Omental fat pad (tissue), 4 donors: Measurements from ENCODE around the gene ADCY10. TPM values are rescaled to one million over a fixed set of nuclear protein-coding genes. Genes with fewer than 3 reads are reported as not detected.

Source experiments
- ATAC-seq: fragments of 150-250 bp; one replicate; pipeline ENCODE4 v1.9.1; 2016; ENCODE audit warnings: mild to moderate bottlenecking, moderate library complexity; ENCODE audit not compliant: low FRiP score
- DNase-seq: peaks from one replicate; pipeline ENCODE4 v3.0.0-alpha.2; 2019; ENCODE audit warnings: low spot score
- total RNA-seq, 4 donors: library from RNA; depleted of rRNA; stranded (reverse); fragments of >200 nt; gene quantifications; one replicate each; pipeline ENCODE4 v1.1.0, GENCODE V29; 2016
- TF ChIP-seq, protein P1 (sequence below), 3 donors: fragments of 450-650 bp; IDR thresholded peaks; one replicate each; pipeline ENCODE4 v1.5.1; 2016 to 2017; ENCODE audit warnings: antibody characterized with exemption in 3 of 3, mild to moderate bottlenecking in 3 of 3, moderate library complexity in 2 of 3

The ADCY10 gene
- total RNA-seq, 4 donors from 2014 or later, result 0.32 to 1.0 (median 0.75) TPM; not detected in 1

DNA sequence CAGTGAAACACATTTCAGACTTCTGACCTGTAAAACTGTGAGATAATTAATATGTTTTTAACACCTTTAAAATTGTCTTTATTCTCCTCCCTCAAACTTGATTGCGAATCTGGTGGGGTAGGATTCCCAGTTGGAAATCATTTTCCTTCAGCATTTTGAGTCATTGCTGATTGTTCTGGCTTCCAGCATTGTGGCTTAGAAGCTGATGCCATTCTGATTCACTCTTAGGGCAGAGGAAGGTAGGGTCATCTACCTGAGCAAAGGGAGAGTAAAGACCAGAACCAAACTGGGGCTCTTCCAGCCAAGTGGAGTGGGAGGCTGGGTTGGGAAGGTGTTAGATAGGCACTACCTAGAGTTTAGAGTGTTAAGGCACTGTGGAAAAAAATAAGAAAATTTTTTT lies 131.0 kb downstream of the ADCY10 start:
- TF ChIP-seq, protein P1, sequence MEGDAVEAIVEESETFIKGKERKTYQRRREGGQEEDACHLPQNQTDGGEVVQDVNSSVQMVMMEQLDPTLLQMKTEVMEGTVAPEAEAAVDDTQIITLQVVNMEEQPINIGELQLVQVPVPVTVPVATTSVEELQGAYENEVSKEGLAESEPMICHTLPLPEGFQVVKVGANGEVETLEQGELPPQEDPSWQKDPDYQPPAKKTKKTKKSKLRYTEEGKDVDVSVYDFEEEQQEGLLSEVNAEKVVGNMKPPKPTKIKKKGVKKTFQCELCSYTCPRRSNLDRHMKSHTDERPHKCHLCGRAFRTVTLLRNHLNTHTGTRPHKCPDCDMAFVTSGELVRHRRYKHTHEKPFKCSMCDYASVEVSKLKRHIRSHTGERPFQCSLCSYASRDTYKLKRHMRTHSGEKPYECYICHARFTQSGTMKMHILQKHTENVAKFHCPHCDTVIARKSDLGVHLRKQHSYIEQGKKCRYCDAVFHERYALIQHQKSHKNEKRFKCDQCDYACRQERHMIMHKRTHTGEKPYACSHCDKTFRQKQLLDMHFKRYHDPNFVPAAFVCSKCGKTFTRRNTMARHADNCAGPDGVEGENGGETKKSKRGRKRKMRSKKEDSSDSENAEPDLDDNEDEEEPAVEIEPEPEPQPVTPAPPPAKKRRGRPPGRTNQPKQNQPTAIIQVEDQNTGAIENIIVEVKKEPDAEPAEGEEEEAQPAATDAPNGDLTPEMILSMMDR (IDR thresholded peaks at IDR 0.05), result no peak
- DNase-seq (no peak), ATAC-seq (no peak)

DNA sequence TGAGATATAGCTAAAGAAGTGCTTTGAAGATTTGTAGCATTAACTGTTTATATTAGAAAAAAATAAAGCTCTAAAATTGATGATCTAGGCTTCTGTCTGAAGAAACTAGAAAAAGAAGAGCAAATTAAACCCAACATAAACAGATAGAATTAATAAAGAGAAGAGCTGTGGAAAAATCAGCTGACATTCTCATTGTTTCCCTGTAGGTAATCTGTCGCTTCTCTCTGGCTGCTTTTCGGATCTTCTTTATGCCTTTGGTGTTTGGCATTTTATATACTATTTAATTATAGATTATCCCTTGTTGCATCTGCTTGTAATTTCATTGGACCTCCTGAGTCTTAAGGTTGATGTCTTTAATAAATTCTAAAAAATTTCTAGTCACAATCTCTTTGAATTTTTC lies 132.4 kb downstream of the ADCY10 start:
- TF ChIP-seq, protein P1 (IDR thresholded peaks at IDR 0.05), result no peak
- DNase-seq, result no peak
- ATAC-seq, result no peak

DNA sequence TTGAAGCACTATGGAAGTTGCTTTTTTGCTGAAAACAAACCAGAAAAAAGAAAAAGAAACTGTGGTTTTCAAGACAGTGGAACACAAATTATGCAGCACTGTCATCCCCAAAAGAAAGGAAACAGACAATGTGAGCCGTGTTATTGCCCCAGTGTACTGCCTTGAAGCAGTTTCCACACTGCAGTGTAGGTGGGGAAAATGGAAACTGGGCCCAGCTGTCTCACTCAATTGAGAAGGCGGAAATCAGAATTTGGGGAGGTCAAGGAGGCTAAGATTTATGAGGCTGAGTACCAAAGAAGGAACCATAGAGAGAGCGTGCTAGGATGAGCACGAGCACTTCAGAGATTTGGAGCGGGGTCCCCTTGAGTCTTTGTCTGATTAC lies 136.7 kb downstream of the ADCY10 start:
- DNase-seq (no peak), ATAC-seq (no peak)
- TF ChIP-seq, protein P1 (IDR thresholded peaks at IDR 0.05), result no peak

DNA sequence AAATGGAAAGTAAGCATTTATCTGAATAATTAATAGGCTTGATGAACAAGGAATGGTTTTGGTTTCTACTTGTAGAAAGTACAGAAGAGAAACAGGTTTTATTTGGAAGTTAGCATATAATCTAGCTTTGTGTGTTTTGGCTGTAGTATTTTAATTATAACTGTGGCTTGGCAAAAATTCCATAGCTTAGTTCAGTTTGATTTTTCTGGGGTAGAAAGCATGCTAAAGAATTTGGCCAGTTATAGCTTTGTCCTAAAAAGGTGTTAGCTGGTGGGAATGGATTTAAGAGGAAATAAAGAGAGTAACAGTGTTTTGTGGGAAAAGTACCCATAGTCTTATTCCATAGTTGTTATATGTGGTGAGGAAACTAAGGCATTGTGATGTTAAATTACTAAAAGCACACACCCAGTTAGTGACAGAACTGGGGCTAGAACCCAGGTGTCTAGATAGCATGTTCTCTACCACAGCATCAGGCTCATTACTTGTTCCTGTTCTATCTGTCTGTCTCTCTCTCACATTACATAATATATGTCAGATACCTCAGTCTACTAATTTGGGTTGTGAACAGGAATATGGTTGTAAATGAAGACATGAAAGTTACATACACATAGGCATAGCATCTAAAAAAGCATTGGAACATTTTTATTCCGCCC lies 137.2 kb downstream of the ADCY10 start:
- TF ChIP-seq, protein P1 (IDR thresholded peaks at IDR 0.05), result no peak
- ATAC-seq (no peak), DNase-seq (no peak)

DNA sequence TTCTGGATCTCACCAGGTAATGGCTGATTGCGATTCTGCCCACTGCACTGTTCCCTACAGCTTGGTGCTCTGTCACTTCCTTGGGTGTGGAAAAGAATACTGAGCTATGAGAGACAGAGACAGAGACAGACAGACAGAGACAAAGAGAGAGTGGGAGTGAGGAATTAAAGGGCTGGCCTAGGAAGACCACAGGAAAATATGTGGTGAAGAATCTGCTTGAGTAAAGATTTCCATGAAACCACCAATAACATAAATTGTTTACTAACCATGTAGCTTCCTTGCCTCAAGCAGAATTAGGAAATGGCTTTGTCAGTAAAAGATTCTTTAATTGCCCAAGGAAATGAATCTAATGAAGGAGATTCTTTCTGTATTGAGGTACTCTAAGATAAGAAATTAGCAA lies 137.8 kb downstream of the ADCY10 start:
- ATAC-seq, result no peak
- TF ChIP-seq, protein P1 (IDR thresholded peaks at IDR 0.05), result no peak
- no peak for DNase-seq

DNA sequence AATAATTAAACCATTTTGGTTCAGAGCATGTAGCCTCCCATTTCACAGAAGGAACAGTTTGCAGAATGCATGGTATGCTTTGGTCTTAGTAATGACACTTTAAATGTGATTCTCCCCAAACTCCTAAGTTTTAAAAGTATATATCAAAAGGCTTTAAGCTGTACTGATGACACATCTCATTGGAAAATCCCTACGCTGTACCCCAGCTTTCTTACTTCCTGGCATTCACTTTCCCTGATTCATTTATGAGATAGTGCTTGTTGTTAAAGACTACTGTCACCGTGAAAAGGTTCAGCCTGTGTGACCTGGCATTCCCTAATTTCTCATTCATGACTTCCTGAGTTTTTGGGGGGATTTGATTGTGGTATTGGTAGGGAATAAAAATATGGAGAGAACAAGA lies 138.8 kb downstream of the ADCY10 start:
- DNase-seq (no peak), ATAC-seq (no peak)
- TF ChIP-seq, protein P1 (IDR thresholded peaks at IDR 0.05), result no peak

DNA sequence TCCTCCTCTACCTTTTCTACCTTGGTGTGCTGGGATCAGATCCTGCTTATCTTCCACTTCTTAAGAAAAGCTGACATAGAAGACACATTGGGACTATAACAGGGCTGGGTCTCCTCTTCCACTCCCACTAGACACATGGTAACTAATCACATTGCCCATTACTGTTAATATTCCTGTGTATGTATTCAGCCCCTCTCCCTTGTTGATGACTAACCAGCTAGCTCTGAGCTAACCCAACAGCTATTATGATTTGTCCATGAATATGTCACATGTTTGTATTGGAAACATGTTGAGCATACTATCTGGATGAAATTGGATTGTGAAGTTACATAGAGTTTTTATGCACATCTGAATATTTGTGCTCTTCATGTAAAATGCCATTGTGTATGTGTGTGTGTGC lies 139.2 kb downstream of the ADCY10 start:
- ATAC-seq (peak; percentile 51), DNase-seq (no peak)
- TF ChIP-seq, protein P1 (IDR thresholded peaks at IDR 0.05), result no peak
